ENCODE measurements around the gene ARHGEF26.

DNA sequence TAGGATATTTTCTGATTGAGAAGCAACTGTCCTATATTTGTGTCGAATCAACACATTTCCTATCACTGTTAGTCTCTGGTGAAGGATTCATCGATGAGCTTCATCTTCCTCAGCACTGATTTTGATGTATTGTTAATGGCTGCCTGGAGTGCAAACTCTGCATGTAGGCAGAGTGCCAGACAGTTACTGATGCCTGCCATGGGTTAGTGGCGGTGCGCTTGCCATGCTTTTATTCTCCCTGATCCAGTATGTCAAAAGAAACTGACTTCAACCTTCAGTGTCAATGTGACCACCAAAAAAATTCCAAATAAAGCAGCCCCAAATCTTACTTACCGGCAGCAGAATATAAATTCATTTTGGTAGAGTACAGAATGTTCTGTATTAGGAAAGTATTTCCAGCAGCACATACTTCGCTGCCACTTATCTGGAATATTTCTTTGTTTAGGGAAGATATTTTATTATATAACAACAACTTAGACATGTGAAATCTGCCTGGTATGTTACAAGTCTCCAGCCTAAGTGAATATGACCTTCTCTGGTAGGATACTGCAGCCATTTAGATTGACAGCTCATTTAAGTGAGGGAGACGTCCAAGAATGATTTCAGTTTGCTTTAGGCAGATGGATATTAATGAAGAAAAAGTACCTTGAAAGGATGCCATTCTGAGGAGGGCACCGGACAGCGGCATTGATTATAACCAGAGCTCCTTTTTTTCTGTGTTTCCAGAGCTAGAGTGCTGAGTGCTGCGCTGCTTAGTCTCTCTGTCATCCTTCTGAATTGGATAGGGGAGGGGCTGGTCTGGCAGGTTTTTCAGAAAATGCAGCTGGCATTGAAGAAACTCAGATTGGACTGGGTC lies 59.9 kb downstream of the ARHGEF26 start:
- TF ChIP-seq CTCF (IDR thresholded peaks at IDR 0.05) (no peak), POLR2A (IDR thresholded peaks at IDR 0.05) (no peak), POLR2AphosphoS5 (IDR thresholded peaks at IDR 0.05) (peak; percentile 9 to 30 (median 21)), EP300 (IDR thresholded peaks at IDR 0.05) (peak; percentile 39)
